Superior temporal gyrus (tissue), 1 donor: ENCODE measurements around the gene PRELP.

ENCODE experiments used
- DNase-seq: peaks from one replicate; pipeline ENCODE4 v3.0.0-alpha.2; 2016; ENCODE audit errors: extremely low spot score

The PRELP gene

GRCh38 chr1:203477748-203478147, 2.1 kb downstream of the PRELP start:
- no peak for DNase-seq

- DNase-seq = peak; percentile 72
These were observed 2.6 kb downstream of the PRELP start for GRCh38 chr1:203478231-203478630.

GRCh38 chr1:203478986-203479385, 3.4 kb downstream of the PRELP start:
- no peak for DNase-seq

DNA sequence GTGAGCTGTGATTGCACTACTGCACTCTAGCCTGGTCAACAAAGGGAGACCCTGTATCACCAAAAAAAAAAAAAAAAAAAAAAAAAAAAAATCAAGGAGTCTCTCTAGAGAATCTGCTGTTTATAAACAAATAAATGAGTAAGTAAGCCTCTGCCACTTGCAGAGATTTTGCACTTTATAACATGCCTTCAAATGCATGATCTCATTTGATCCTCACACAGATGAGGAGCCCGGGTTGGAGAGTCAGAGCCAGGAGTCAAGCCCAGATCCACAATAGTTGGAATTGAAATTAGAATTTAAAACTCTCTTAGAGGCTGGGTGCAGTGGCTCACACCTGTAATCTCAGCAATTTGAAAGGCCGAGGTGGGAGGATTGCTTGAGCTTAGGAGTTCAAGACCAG, 4.0 kb downstream of the PRELP start:
- no peak for DNase-seq

DNA sequence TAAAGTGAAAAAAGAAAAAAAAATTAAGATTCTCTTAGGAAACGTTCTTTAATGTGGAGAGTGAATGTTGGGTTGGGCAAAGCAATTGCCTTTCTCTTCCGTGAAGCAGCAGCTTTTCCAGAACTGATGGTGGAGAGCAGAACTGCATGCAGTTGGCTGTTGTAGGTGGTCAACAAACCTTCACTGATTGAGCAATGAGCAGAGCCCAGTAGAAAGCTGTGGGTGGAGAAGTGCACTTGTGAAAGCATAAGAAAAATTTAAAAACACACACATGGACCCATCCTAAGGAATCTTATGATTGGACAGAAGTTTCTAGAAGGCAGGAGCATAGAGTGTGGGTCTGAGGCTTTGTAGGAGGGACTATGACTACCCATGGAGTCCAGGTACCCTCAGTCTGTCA, 4.5 kb downstream of the PRELP start:
- DNase-seq = peak; percentile 41

GRCh38 chr1:203480525-203481084, 5.0 kb downstream of the PRELP start:
- DNase-seq = no peak

GRCh38 chr1:203481196-203481595, 5.6 kb downstream of the PRELP start:
- DNase-seq = no peak

- DNase-seq = no peak
These were observed 11.2 kb downstream of the PRELP start for GRCh38 chr1:203486618-203487370.

- no peak for DNase-seq
These were observed 12.9 kb downstream of the PRELP start for GRCh38 chr1:203488539-203488938.

DNA sequence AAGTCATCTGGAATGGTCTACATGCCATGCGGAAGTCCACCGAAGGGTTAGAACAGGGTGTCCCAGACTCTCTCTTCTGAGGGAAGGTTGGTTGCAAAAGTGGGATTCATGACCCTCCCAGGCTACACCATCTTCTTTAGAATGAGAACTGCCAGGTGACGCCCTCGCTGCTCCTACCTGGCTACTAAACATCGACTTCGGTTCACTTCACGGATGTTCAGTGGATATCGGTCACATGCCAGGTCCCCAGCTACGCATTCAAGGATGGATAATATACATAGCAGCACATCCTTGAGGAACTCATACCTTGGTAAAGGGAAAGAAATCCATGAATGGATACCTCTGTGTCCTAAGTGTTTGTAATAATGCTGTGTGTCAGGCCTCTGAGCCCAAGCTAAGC, 15.0 kb downstream of the PRELP start:
- DNase-seq = no peak

DNA sequence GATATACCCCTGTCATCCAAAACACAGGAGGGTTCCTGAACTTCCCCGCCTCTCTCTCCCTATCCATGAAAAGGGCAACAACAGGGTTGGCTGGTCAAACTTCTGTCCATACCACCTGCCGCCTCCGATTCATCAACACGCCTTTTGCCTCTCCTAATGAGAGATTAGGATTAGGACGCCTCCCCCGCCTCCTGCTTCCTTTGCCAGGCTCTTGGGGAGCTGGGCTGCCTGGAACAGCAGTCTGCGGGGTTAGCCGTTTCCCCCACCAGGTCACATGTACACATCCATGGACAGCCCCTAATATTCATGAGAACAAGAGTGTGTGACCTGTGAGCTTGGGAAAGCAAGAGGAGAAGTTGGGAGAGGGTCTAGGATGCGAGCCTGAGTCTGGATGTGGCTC, 16.1 kb downstream of the PRELP start:
- no peak for DNase-seq

DNA sequence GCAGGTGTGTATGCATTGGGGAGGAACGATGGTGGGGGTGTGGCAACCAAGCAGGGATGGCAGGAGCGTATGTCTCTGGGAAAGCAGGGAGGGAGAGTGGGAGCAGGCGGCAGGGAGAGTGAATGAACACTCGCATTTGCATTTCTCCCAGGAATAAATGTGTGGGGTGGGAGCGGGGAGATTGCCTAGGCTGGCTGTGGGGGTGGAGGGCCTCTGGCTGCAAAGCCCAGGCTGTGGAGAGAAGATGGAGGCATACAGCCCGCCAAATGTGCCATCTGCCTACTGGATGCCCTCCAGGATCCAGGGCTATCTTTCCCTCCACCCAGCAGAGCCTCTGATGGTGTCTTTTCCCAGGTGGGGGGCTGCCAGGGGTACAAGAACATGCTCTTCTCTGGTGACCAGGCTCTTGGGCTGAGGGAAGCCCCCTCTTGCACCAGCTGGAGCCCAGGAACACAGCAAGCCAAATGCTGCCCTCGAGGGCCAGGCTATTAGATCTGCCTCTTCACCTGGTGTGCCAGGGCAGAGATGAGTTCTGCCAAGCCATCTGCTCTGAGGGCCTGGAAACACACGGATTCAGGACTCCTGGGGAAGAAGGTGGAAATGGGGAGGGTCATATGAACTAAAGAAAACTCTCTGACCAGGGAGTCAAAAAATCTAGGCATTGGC, 16.6 kb downstream of the PRELP start:
- DNase-seq = no peak

- no peak for DNase-seq
These were observed 17.1 kb downstream of the PRELP start for GRCh38 chr1:203492748-203493130.

DNA sequence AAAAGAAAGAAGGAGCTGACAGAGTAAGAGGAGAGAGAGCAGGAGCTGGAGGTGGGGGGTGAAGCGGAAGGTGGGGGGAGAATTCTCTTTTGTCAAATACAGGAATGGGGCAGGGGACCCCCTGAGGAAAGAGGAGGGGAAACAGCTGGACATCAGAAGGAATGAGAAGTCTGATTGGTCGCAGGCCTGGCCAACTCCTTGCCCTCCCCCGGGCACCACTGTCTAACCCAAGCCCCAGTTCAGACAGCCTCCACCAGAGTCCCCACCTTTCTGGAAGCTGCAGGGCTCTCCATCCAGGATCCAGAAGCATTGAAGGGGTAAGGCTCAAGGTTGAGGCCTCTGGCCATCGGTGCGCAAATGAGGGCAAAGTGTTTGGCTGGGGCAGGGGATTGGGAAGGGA, 18.3 kb downstream of the PRELP start, which contains the start of gene OPTC:
Gene OPTC, plus strand, starts transcription at position 253 of the 400 bp plus-strand sequence. CDS start 1,853 bp downstream, outside the sequence.
- no peak for DNase-seq

GRCh38 chr1:203495845-203496244, 20.2 kb downstream of the PRELP start:
- no peak for DNase-seq

- no peak for DNase-seq
These were observed 21.7 kb downstream of the PRELP start for GRCh38 chr1:203497269-203497777.

DNA sequence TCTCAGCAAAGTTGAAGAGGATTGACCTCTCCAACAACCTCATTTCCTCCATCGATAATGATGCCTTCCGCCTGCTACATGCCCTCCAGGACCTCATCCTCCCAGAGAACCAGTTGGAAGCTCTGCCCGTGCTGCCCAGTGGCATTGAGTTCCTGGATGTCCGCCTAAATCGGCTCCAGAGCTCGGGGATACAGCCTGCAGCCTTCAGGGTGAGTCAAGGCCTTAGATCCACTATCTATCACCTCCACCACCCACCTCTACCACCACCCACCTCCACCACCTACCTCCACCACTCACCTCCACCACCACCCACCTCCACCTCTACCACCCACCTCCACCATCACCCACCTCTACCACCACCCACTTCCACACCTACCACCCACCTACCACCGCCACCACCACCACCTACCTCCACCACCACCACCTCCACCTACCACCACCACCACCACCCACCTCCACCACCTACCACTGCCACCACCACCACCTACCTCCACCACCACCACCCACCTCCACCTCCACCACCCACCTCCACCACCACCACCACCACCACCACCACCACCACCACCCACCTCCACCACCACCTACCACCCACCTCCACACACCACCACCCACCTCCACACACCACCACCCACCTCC, 24.2 kb downstream of the PRELP start:
- no peak for DNase-seq

DNA sequence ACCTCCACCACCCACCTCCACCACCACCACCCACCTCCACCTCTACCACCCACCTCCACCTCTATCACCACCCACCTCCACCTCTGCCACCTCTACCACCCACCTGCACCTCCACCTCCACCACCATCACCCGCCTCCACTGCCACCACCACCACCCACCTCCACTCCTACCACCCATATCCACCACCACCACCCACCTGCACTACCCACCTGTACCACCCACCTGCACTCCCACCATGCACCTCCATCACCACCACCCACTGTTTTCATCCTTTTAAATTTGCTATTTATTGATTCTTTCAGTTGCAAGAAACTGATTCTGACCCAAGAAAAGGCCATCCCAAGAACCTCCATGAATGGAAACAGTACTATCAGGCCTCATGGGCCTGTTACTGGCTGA, 24.7 kb downstream of the PRELP start:
- no peak for DNase-seq

- DNase-seq = no peak
These were observed 28.2 kb downstream of the PRELP start for GRCh38 chr1:203503836-203504235.

- DNase-seq = peak; percentile 93
These were observed 29.0 kb downstream of the PRELP start for GRCh38 chr1:203504400-203505250.

GRCh38 chr1:203505526-203506204, 30.1 kb downstream of the PRELP start:
- no peak for DNase-seq
